ENCODE results near the gene REPS2.

DNA sequence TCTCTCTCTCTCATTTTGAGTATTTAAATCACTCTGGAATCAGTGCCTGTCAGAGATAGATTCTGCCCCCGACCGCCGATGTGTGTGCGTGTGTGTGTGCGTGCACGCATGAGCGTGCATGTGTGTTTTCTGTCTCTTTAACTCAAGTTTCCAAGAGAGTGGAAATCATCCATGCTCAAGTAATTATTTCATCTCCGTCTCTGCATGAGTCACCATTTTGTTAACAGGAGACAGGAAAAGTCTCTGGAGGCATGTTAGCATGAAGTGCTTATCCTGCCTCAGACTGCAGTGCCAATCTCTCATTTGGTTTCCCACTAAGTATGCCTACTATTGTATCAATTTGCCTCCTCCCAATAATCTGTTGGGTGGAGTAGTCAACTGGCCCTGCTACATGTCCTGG, 245.6 kb downstream of the REPS2 start:
- no peak for TF ChIP-seq GATA2 (IDR thresholded peaks at IDR 0.05; ENCODE audit: low read depth, low read length)
- no peak for TF ChIP-seq GATA3 (IDR thresholded peaks at IDR 0.05; ENCODE audit: low read depth, low read length)

Measured in SH-SY5Y (cell line).